ENCODE results near the gene PSKH1. TPM values are rescaled to one million over a fixed set of nuclear protein-coding genes. Genes with fewer than 3 reads are reported as not detected.

Gene PSKH1
- total RNA-seq, 2 experiments from 2014 or later = 11.4 to 13.3 TPM

- H3K9me3 ChIP-seq (ENCODE audit: control insufficient read depth in 1 of 2, insufficient read depth in 1 of 2, low read length in 2 of 2) = no peaks in the 10 kb centered on the region
- H3K4me1 ChIP-seq (ENCODE audit: insufficient read depth, low read length) = no peaks in the 10 kb centered on the region
- Mint-ChIP-seq H3K9me3 (no peaks in the 10 kb centered on the region), H3K36me3 (ENCODE audit: low read depth) (peaks cover 13% of the 10 kb centered on the region), H3K4me1 (ENCODE audit: low read depth) (no peaks in the 10 kb centered on the region), H3K27ac (no peak overlapping the region), H3K4me3 (no peak overlapping the region), H3K27me3 (no peaks in the 10 kb centered on the region)
- DNase-seq (peak in 1 of 14 experiments; percentile 9), ATAC-seq (ENCODE audit: poor library complexity) (no peak)
- H3K4me3 ChIP-seq (ENCODE audit: low read length) = no peak overlapping the region
- intact Hi-C loops (cut with DNase I, micrococcal nuclease) = no loop called here
- H3K36me3 ChIP-seq (ENCODE audit: insufficient read depth, low read length) = peaks cover 54% of the 10 kb centered on the region
- H3K27ac ChIP-seq (ENCODE audit: low read depth in 1 of 2, low read length in 2 of 2) = no peak overlapping the region
- POLR2A ChIA-PET = interaction anchor here (0.8 kb wide), 1 partner anchor 10 kb away, joined by 3 read pairs; no protein-coding TSS in a partner anchor
- no peaks in the 10 kb centered on the region for H3K27me3 ChIP-seq (ENCODE audit: control insufficient read depth in 1 of 2, insufficient read depth in 2 of 2, low read length in 2 of 2)
- TF ChIP-seq CTCF (IDR thresholded peaks at IDR 0.05) = no peak
- CTCF ChIA-PET = no interaction called here
These were observed 57.3 kb downstream of the PSKH1 start for GRCh38 chr16:67950335-67950843.

GRCh38 chr16:67951485-67951884, 58.4 kb downstream of the PSKH1 start:
- ChIA-PET CTCF (no interaction called here), POLR2A (interaction anchor here (0.8 kb wide), 1 partner anchor 11 kb away, joined by 3 read pairs; no protein-coding TSS in a partner anchor)
- Histone ChIP-seq H3K4me1 (ENCODE audit: insufficient read depth, low read length) (no peaks in the 10 kb centered on the region), H3K9me3 (ENCODE audit: control insufficient read depth in 1 of 2, insufficient read depth in 1 of 2, low read length in 2 of 2) (no peaks in the 10 kb centered on the region), H3K27ac (ENCODE audit: low read depth in 1 of 2, low read length in 2 of 2) (no peak overlapping the region), H3K36me3 (ENCODE audit: insufficient read depth, low read length) (peaks cover 43% of the 10 kb centered on the region), H3K27me3 (ENCODE audit: control insufficient read depth in 1 of 2, insufficient read depth in 2 of 2, low read length in 2 of 2) (no peaks in the 10 kb centered on the region), H3K4me3 (ENCODE audit: low read length) (no peak overlapping the region)
- DNase-seq (peak in 1 of 14 experiments; percentile 8), ATAC-seq (ENCODE audit: poor library complexity) (no peak)
- Mint-ChIP-seq H3K27ac (no peak overlapping the region), H3K9me3 (no peaks in the 10 kb centered on the region), H3K27me3 (no peaks in the 10 kb centered on the region), H3K36me3 (ENCODE audit: low read depth) (peaks cover 5% of the 10 kb centered on the region), H3K4me1 (ENCODE audit: low read depth) (no peaks in the 10 kb centered on the region), H3K4me3 (no peak overlapping the region)
- intact Hi-C loops (cut with DNase I, micrococcal nuclease) = no loop called here
- no peak for TF ChIP-seq CTCF (IDR thresholded peaks at IDR 0.05)

- no peak overlapping the region for H3K27ac ChIP-seq (ENCODE audit: low read depth in 1 of 2, low read length in 2 of 2)
- no peak for TF ChIP-seq CTCF (IDR thresholded peaks at IDR 0.05)
- H3K4me3 Mint-ChIP-seq = no peak overlapping the region
- no peak for DNase-seq
- ChIA-PET CTCF (no interaction called here), POLR2A (no interaction called here)
- H3K27me3 Mint-ChIP-seq = no peaks in the 10 kb centered on the region
- H3K27me3 ChIP-seq (ENCODE audit: control insufficient read depth in 1 of 2, insufficient read depth in 2 of 2, low read length in 2 of 2) = no peaks in the 10 kb centered on the region
- no peak overlapping the region for H3K27ac Mint-ChIP-seq
- H3K36me3 Mint-ChIP-seq (ENCODE audit: low read depth) = peaks cover 14% of the 10 kb centered on the region
- no peaks in the 10 kb centered on the region for H3K9me3 ChIP-seq (ENCODE audit: control insufficient read depth in 1 of 2, insufficient read depth in 1 of 2, low read length in 2 of 2)
- H3K4me1 ChIP-seq (ENCODE audit: insufficient read depth, low read length) = no peaks in the 10 kb centered on the region
- intact Hi-C loops (cut with DNase I, micrococcal nuclease) = no loop called here
- H3K4me1 Mint-ChIP-seq (ENCODE audit: low read depth) = no peaks in the 10 kb centered on the region
- no peaks in the 10 kb centered on the region for H3K9me3 Mint-ChIP-seq
- no peak overlapping the region for H3K4me3 ChIP-seq (ENCODE audit: low read length)
- peaks cover 30% of the 10 kb centered on the region for H3K36me3 ChIP-seq (ENCODE audit: insufficient read depth, low read length)
- no peak for ATAC-seq (ENCODE audit: poor library complexity)
These were observed 60.8 kb downstream of the PSKH1 start for GRCh38 chr16:67953641-67954375.

Data from CD4-positive, alpha-beta T cell (primary cell).